ENCODE data around the gene NR6A1.
A peak's percentile ranks its signal among the peaks of the same experiment; 100 is the strongest.

Gene NR6A1

DNA sequence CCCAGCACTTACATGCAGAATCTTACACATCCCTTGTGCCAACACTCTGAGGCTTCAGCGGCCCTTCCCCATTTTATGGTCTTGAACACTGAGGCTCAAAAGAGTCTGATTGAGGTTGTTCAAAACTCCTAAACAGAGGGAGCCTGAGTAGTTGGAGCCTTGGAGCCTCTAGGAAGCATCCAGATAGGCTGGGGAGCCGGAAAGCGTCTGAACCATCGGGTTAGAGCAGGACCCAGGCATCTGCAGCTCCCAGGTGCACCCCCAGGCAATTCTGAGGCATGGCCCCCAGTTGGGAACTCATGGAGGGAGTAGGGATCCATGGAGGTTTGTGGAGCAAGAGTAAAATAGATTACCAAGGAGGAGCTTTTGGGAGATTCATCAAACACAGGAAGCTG, 9.6 kb upstream of the NR6A1 start:
- no peak overlapping the region for H3K27ac ChIP-seq
- no peak for TF ChIP-seq ZFX (IDR thresholded peaks at IDR 0.05; ENCODE audit: borderline replicate concordance)
- TF ChIP-seq, protein P1, sequence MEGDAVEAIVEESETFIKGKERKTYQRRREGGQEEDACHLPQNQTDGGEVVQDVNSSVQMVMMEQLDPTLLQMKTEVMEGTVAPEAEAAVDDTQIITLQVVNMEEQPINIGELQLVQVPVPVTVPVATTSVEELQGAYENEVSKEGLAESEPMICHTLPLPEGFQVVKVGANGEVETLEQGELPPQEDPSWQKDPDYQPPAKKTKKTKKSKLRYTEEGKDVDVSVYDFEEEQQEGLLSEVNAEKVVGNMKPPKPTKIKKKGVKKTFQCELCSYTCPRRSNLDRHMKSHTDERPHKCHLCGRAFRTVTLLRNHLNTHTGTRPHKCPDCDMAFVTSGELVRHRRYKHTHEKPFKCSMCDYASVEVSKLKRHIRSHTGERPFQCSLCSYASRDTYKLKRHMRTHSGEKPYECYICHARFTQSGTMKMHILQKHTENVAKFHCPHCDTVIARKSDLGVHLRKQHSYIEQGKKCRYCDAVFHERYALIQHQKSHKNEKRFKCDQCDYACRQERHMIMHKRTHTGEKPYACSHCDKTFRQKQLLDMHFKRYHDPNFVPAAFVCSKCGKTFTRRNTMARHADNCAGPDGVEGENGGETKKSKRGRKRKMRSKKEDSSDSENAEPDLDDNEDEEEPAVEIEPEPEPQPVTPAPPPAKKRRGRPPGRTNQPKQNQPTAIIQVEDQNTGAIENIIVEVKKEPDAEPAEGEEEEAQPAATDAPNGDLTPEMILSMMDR (IDR thresholded peaks at IDR 0.05): no peak

DNA sequence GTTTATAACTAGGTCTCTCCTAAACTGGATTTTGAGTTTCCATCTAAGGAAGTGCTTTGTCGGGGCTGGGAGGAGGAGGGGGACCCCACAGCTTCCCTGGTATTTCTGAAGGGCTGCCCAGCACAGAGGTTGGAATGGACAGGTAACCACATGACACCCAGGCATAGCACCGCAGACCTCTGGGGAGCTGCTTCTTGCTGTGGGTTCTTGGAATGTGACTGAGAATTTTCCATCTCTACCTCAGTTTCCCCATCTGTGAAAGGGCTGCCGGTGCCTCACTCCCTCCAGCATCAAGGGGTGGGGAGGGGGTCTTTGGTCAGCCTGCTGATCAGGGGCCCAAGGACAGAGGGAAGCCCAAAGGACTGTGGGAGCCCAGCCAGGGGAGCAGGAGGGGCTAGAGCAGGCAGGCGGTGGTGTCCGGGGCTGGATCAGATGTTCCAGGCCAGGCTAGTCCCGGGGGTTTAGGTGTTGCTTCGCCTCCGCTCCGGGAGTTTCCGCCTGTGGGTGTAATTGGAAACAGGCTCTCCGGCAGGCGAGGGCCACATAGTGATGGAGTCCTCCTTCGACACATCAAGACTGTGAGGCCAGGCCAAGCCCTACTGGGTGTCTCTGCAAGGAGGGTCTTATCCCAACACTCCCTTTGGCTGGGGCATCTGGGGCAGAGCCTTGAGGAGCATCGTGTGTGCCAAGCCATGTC, 9.1 kb upstream of the NR6A1 start:
- H3K27ac ChIP-seq: no peak overlapping the region
- TF ChIP-seq ZFX (IDR thresholded peaks at IDR 0.05; ENCODE audit: borderline replicate concordance): no peak
- TF ChIP-seq, protein P1 (IDR thresholded peaks at IDR 0.05): no peak

DNA sequence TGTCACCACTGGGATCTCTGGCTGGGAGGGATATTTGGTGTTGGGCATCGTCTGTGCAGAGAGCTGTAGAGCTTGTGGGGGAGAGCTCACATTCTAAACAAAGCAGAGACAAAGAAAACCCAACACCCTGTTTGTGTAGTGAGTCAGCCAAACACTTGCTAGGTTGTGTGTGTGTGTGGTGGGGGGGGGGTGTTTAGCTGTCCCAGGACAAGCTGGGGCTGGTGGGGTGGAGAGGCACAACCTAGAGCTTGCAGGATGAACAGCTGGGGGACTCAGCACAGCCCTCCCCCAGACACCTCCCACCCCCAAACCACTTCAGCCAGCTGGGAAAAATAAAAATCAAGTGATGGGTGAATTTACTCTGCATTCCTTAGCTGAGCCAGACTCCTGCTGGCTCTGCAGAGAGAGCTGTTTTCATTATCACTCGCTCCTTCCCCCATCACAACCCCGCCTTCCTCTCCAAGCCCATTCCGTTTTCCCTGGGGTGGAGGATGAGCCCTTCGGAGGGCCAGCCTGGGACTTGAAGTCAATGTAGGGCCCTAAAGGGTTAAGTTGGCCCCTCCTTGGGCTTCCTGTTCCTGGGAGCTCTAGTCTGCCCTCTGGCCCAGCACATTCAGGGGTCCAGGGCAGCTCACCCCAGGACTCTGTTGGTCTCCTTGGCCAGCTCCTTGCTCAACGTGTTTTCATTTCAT, 8.4 kb upstream of the NR6A1 start:
- H3K27ac ChIP-seq: no peak overlapping the region
- no peak for TF ChIP-seq ZFX (IDR thresholded peaks at IDR 0.05; ENCODE audit: borderline replicate concordance)
- TF ChIP-seq, protein P1 (IDR thresholded peaks at IDR 0.05): no peak

DNA sequence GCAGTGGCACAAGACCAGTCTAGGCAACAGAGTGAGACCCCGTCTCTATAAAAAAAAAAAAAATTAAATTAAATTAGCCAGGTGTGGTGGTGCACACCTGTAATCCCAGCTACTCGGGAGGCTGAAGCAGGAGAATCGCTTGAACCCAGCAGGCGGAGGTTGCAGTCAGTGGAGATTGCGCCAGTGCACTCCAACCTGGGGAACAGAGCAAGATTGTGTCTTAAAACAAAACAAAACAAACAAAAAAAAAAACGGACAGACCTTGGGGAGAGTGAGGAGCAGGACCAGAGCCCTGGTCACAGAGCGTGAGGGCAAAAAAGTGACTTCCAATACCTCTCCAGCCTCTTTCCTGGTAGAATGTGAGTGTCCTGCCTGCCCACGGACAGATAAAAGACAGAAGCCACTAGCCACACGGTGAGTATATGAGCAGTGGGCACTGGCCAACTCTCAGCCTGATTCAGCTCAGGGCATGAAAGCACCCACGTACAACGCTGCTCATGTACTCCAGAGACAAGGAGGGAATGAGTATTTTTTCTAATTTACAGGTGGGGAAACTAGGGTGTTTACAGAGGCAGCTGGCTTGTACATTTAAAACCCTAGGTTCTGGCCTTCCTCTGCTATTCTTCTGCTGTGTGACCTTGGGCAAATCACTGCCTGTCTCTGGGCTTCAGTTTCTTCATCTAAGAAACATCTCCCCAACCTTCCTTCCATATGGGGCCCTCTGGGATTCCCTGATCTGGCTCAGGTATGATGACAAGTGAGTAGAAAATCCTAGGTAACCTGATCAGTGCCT, 7.7 kb upstream of the NR6A1 start:
- no peak overlapping the region for H3K27ac ChIP-seq
- TF ChIP-seq, protein P1 (IDR thresholded peaks at IDR 0.05): no peak
- TF ChIP-seq ZFX (IDR thresholded peaks at IDR 0.05; ENCODE audit: borderline replicate concordance): no peak

DNA sequence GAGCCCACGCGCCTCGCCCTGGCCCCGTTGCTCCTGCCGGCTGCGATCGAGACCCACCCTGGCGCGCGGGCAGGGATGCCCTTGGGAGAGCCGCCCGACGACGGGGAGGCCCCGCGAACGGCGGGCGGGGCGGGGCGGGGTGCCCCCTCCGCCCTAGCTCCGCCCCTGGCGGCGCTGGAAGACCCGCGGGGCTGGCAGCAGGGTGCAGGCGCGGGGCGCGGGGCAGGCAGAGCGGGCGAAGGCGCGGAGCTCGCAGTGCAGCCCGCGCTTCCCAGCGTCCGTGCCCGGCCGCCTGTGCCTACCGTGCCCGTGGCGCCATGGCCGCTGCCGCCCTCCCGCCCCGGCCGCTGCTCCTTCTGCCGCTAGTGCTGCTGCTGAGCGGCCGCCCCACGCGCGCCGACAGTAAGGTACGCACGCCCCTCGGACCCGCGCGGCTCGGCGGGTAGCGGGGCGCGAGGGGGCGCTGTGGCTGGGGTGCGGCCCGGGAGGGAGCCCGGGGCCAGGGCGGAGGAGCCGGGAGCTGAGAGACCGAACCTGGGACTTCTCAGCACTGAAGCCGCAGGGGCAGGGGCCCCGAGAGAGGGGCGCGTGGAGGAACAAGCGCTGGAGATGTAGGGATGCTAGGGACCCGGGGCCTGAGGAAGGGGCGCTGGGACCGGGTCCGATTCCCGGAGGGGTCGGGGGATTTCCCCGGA, 6.0 kb upstream of the NR6A1 start, which contains the start of gene OLFML2A:
OLFML2A (plus strand) TSS at position 180 of the 695 bp plus-strand sequence; CDS start at position 318, 138 bp downstream.
- no peak within 1 kb of the TSS for H3K27ac ChIP-seq
- no peak for TF ChIP-seq ZFX (IDR thresholded peaks at IDR 0.05; ENCODE audit: borderline replicate concordance)
- TF ChIP-seq, protein P1 (IDR thresholded peaks at IDR 0.05): peak; percentile 61

DNA sequence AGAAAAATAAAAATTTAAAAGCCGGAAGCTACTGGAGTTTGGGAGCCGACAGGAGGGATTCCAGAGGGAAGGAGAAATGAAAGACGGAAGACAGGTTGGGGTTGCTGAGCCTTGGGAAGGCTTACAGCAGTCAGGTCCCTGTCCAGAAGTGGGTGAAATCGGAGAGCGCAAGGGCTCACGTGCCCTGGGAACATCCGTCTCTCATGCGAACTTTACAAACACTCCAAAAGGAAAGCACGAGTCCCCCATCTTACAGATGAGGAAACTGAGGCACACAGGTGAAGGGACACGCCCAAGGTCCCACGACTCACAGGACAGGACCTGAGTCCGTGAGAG, 5.5 kb upstream of the NR6A1 start:
- H3K27ac ChIP-seq: no peak overlapping the region
- TF ChIP-seq, protein P1 (IDR thresholded peaks at IDR 0.05): no peak
- no peak for TF ChIP-seq ZFX (IDR thresholded peaks at IDR 0.05; ENCODE audit: borderline replicate concordance)

Data from 22Rv1 (cell line).